CD4-positive, CD25-positive, alpha-beta regulatory T cell (primary cell): ENCODE results near the gene FBXL7. TPM values are rescaled to one million over a fixed set of nuclear protein-coding genes. Genes with fewer than 3 reads are reported as not detected.

Experiments
- ATAC-seq, 2 donors: fragments of 150-1000 bp; cut with Tn5 transposase; one replicate each; pipeline ENCODE4 v1.10.0; 2021; ENCODE audit warnings: low read depth in 2 of 2, moderate number of reproducible peaks in 2 of 2, moderate library complexity in 1 of 2
- DNase-seq, 3 donors: peaks; one replicate each; pipeline versions ENCODE4 v3.0.0 to v3.0.0-alpha.2; 2012 to 2022; ENCODE audit warnings: mixed read lengths in 1 of 3
- H3K27ac ChIP-seq: one replicate; pipeline ENCODE4 v1.7.0; 2013; ENCODE audit warnings: mild to moderate bottlenecking, low read length; ENCODE audit not compliant: insufficient read depth, poor library complexity, severe bottlenecking
- H3K27me3 ChIP-seq: one replicate; pipeline ENCODE4 v1.7.0; 2013; ENCODE audit warnings: low read length; ENCODE audit not compliant: control insufficient read depth, insufficient read depth
- H3K36me3 ChIP-seq: one replicate; pipeline ENCODE4 v1.7.0; 2013; ENCODE audit warnings: mild to moderate bottlenecking, low read length, moderate library complexity; ENCODE audit not compliant: control insufficient read depth, insufficient read depth
- H3K4me1 ChIP-seq: 2 replicates; pipeline ENCODE4 v1.7.0; 2013; ENCODE audit warnings: mild to moderate bottlenecking, low read length; ENCODE audit not compliant: insufficient read depth, control insufficient read depth, poor library complexity, severe bottlenecking
- H3K4me3 ChIP-seq: one replicate; pipeline ENCODE4 v1.7.0; 2013; ENCODE audit warnings: low read depth, mild to moderate bottlenecking, low read length, moderate library complexity
- H3K9me3 ChIP-seq, 2 experiments: 1 replicate in 1 of 2; 2 replicates in 1 of 2; pipeline ENCODE4 v1.7.0; 2013; ENCODE audit warnings: low read length in 2 of 2, mild to moderate bottlenecking in 1 of 2, moderate library complexity in 1 of 2; ENCODE audit not compliant: control insufficient read depth in 2 of 2
- H3K27ac Mint-ChIP-seq, 3 donors: one replicate each; pipeline ENCODE4 v1.8.0; 2020 to 2022; ENCODE audit warnings: mild to moderate bottlenecking in 3 of 3, mixed read lengths in 3 of 3, moderate library complexity in 2 of 3
- H3K27me3 Mint-ChIP-seq: one replicate; pipeline ENCODE4 v1.8.0; 2022; ENCODE audit warnings: mild to moderate bottlenecking, mixed read lengths
- H3K36me3 Mint-ChIP-seq: one replicate; pipeline ENCODE4 v1.8.0; 2020; ENCODE audit warnings: mixed read lengths
- H3K4me1 Mint-ChIP-seq, 4 donors: one replicate each; pipeline ENCODE4 v1.8.0; 2020 to 2022; ENCODE audit warnings: mixed read lengths in 4 of 4, mild to moderate bottlenecking in 1 of 4
- H3K4me3 Mint-ChIP-seq, 4 donors: one replicate each; pipeline ENCODE4 v1.8.0; 2020 to 2022; ENCODE audit warnings: mild to moderate bottlenecking in 4 of 4, mixed read lengths in 4 of 4, moderate library complexity in 3 of 4
- H3K9me3 Mint-ChIP-seq, 7 donors: one replicate each; pipeline ENCODE4 v1.8.0; 2020 to 2022; ENCODE audit warnings: mixed read lengths in 7 of 7, mild to moderate bottlenecking in 3 of 7, moderate library complexity in 2 of 7
- polyA plus RNA-seq, 4 donors: library from polyadenylated mRNA; unstranded; fragments of 300-500 nt; fragmentation: Illumina TruSeq; gene quantifications; one replicate each; pipeline ENCODE4 v1.2.3, GENCODE V29; 2021
- total RNA-seq: library from RNA; stranded (reverse); gene quantifications from one replicate; pipeline ENCODE4 v1.2.3, GENCODE V29; 2022

Gene FBXL7
- total and polyA plus RNA-seq, 5 donors from 2014 or later, result not detected

GRCh38 chr5:15584528-15584927 lies 84.5 kb downstream of the FBXL7 start:
- Histone ChIP-seq H3K27me3 (no peaks in the 10 kb centered on the region), H3K4me3 (no peak overlapping the region), H3K36me3 (no peaks in the 10 kb centered on the region), H3K27ac (no peak overlapping the region), H3K9me3 (no peaks in the 10 kb centered on the region), H3K4me1 (no peaks in the 10 kb centered on the region)
- no peak for DNase-seq
- no peaks in the 10 kb centered on the region for H3K4me1 Mint-ChIP-seq
- peaks cover 4 to 19% (median 11%) of the 10 kb centered on the region in 7 donors for H3K9me3 Mint-ChIP-seq
- no peak overlapping the region for H3K4me3 Mint-ChIP-seq
- H3K27ac Mint-ChIP-seq, result no peak overlapping the region
- H3K36me3 Mint-ChIP-seq, result no peaks in the 10 kb centered on the region
- H3K27me3 Mint-ChIP-seq, result no peaks in the 10 kb centered on the region
- ATAC-seq, result no peak

DNA sequence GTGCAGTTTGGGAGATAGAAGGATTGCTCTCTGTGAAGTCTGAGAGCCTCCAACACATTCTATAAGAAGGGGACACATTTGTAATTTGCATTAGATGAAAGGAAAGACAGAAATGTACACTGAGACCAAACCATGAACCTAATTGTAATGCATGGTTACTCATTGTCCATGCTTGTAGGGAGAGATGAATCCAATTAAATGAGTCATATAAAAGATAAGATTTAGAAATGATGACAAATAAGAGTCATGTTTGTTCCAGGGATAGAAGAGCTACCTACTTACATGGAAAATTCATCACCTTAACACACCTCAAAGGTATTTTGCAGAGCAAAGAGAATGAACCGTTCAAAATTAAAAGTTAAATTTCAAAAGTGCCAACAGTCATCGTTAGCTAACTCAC lies 85.1 kb downstream of the FBXL7 start:
- H3K4me3 Mint-ChIP-seq, result no peak overlapping the region
- Histone ChIP-seq H3K9me3 (no peaks in the 10 kb centered on the region), H3K4me3 (no peak overlapping the region), H3K27me3 (no peaks in the 10 kb centered on the region), H3K4me1 (no peaks in the 10 kb centered on the region), H3K27ac (no peak overlapping the region), H3K36me3 (no peaks in the 10 kb centered on the region)
- peaks cover 4 to 22% (median 11%) of the 10 kb centered on the region in 7 donors for H3K9me3 Mint-ChIP-seq
- H3K27me3 Mint-ChIP-seq, result no peaks in the 10 kb centered on the region
- no peaks in the 10 kb centered on the region for H3K4me1 Mint-ChIP-seq
- H3K36me3 Mint-ChIP-seq, result no peaks in the 10 kb centered on the region
- DNase-seq, result no peak
- ATAC-seq, result no peak
- no peak overlapping the region for H3K27ac Mint-ChIP-seq

DNA sequence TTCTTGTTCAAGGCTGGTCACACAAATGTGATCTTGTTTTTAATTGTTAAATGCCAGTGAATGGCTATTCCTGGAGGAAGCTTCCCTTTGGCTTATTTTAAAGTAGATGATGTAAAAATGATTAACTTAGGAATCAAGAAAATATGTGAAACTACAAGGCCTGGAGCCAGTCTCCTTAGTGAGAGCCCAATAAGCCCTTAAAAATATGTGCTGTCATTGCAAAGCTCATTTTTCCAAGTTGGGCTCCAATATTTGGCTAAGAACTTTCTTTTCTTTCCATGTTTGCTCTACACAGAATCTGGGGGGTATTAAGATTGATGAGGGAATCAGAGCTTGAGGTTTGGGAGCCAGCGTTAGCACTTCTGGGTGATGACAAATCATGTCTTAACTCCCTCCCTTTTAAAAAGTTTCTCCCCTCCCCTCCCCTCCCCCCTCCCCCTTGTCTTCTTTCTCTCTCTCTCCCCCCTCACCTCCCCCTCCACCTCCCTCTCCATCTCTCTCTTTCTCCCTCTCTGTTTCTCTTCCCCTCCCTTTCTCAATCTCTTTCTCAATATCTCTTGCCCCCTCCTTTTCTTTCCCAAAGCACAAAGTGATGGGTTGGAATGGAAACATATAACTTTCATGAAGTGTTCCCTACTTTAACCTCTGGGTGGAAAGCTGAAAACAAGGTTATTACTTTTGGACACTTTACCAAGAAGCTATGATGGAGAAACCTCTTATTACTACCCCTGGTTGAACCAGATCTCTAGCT lies 86.0 kb downstream of the FBXL7 start:
- Histone ChIP-seq H3K4me3 (no peak overlapping the region), H3K27ac (no peak overlapping the region), H3K9me3 (no peaks in the 10 kb centered on the region), H3K36me3 (no peaks in the 10 kb centered on the region), H3K27me3 (no peaks in the 10 kb centered on the region), H3K4me1 (no peaks in the 10 kb centered on the region)
- ATAC-seq, result no peak
- no peaks in the 10 kb centered on the region for H3K4me1 Mint-ChIP-seq
- H3K36me3 Mint-ChIP-seq, result no peaks in the 10 kb centered on the region
- H3K27ac Mint-ChIP-seq, result no peak overlapping the region
- H3K9me3 Mint-ChIP-seq, result peaks cover 4 to 22% (median 12%) of the 10 kb centered on the region in 7 donors
- no peak overlapping the region for H3K4me3 Mint-ChIP-seq
- no peaks in the 10 kb centered on the region for H3K27me3 Mint-ChIP-seq
- DNase-seq, result no peak

DNA sequence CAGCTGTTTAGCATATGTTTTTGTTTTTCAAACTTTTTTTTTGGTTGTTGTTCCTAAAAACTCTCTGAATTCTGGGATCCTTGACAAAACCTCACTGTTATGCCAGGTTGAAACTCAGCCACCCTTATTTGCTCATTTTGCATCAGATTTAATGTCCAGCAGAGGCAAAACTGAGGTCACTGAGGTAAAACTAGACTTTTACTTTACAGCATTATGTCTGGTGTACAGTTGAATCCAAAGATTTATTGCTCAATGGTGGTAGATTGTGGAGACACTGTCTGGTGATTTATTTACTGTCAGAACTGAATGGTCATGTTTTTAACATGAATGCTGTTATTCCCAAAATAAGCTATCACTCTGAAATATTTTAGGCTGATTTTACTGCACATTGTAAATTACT lies 87.9 kb downstream of the FBXL7 start:
- H3K4me3 Mint-ChIP-seq, result no peak overlapping the region
- no peaks in the 10 kb centered on the region for H3K4me1 Mint-ChIP-seq
- Histone ChIP-seq H3K4me3 (no peak overlapping the region), H3K4me1 (no peaks in the 10 kb centered on the region), H3K9me3 (no peaks in the 10 kb centered on the region), H3K36me3 (no peaks in the 10 kb centered on the region), H3K27ac (no peak overlapping the region), H3K27me3 (no peaks in the 10 kb centered on the region)
- H3K27ac Mint-ChIP-seq, result no peak overlapping the region
- ATAC-seq (no peak), DNase-seq (no peak)
- no peaks in the 10 kb centered on the region for H3K36me3 Mint-ChIP-seq
- peaks cover 4 to 18% (median 11%) of the 10 kb centered on the region in 7 donors for H3K9me3 Mint-ChIP-seq
- H3K27me3 Mint-ChIP-seq, result no peaks in the 10 kb centered on the region

GRCh38 chr5:15592728-15593127 lies 92.7 kb downstream of the FBXL7 start:
- H3K9me3 ChIP-seq, result no peaks in the 10 kb centered on the region
- no peaks in the 10 kb centered on the region for H3K4me1 ChIP-seq
- H3K4me3 ChIP-seq, result no peak overlapping the region
- no peak for DNase-seq
- H3K36me3 ChIP-seq, result no peaks in the 10 kb centered on the region
- Mint-ChIP-seq H3K36me3 (no peaks in the 10 kb centered on the region), H3K27me3 (no peaks in the 10 kb centered on the region), H3K4me3 (no peak overlapping the region), H3K9me3 (peaks cover 0 to 11% (median 5%) of the 10 kb centered on the region in 7 donors), H3K4me1 (no peaks in the 10 kb centered on the region), H3K27ac (no peak overlapping the region)
- ATAC-seq, result no peak
- no peak overlapping the region for H3K27ac ChIP-seq
- no peaks in the 10 kb centered on the region for H3K27me3 ChIP-seq

DNA sequence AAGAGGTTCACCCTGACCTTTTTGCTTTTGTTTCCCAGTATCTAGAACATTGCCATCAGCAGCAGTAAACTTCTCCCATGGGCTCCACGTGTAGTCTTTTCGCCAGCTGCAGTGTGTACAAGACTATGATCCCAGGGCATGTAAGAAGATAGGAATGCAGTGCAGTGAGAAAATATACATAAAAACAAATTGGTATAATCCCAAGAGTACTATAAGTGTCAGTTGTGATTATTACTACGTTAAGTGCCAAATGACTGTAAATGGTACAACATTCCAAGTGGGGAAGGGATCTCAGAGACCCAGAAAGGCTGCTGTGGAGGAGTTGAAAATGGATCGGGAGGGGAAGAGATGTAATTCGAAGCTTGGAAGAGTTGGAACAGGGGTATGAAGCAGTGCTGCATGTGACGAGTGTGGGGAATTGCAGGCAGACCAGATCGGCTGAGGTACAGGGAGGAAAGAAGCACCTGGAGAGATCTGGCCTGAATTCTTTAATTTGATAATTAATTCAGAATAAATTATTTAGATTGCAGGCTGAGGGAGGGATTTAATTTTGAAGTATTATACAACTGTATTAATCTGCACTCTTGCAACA lies 95.1 kb downstream of the FBXL7 start:
- Mint-ChIP-seq H3K4me3 (no peak overlapping the region), H3K27ac (no peak overlapping the region), H3K27me3 (no peaks in the 10 kb centered on the region), H3K4me1 (no peaks in the 10 kb centered on the region), H3K36me3 (no peaks in the 10 kb centered on the region), H3K9me3 (peaks cover 0 to 11% (median 2%) of the 10 kb centered on the region in 7 donors)
- Histone ChIP-seq H3K27me3 (no peaks in the 10 kb centered on the region), H3K36me3 (no peaks in the 10 kb centered on the region), H3K4me1 (no peaks in the 10 kb centered on the region), H3K27ac (no peak overlapping the region), H3K4me3 (no peak overlapping the region), H3K9me3 (no peaks in the 10 kb centered on the region)
- ATAC-seq (no peak), DNase-seq (no peak)

DNA sequence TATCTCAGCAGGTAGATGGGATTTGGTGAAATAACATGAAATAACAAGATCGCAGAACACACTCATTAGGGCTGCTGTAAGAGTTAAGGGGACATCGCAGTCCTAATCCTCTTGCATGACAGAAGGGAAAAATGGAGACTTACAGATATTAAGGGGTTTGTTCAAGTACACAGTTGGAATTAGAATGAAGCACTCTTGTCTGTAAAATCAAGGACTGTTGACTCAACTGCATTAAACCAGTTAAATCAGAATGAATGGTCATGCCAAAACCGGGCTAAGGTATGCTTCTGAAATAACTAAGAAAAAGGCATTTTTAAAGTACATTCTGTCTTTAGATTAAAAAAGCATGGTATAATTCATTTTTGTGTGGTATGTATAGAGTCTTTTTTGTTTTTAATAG lies 95.9 kb downstream of the FBXL7 start:
- H3K4me1 Mint-ChIP-seq, result no peaks in the 10 kb centered on the region
- H3K27ac Mint-ChIP-seq, result no peak overlapping the region
- no peak overlapping the region for H3K27ac ChIP-seq
- no peak overlapping the region for H3K4me3 ChIP-seq
- H3K4me3 Mint-ChIP-seq, result no peak overlapping the region
- peaks cover 0 to 5% (median 1%) of the 10 kb centered on the region in 7 donors for H3K9me3 Mint-ChIP-seq
- no peaks in the 10 kb centered on the region for H3K27me3 Mint-ChIP-seq
- no peaks in the 10 kb centered on the region for H3K36me3 Mint-ChIP-seq
- no peaks in the 10 kb centered on the region for H3K36me3 ChIP-seq
- ATAC-seq (no peak), DNase-seq (no peak)
- no peaks in the 10 kb centered on the region for H3K27me3 ChIP-seq
- no peaks in the 10 kb centered on the region for H3K9me3 ChIP-seq
- H3K4me1 ChIP-seq, result no peaks in the 10 kb centered on the region

- Mint-ChIP-seq H3K9me3 (peaks cover 0 to 5% (median 2%) of the 10 kb centered on the region in 7 donors), H3K4me1 (no peaks in the 10 kb centered on the region), H3K27ac (no peak overlapping the region), H3K4me3 (no peak overlapping the region), H3K36me3 (no peaks in the 10 kb centered on the region), H3K27me3 (no peaks in the 10 kb centered on the region)
- no peaks in the 10 kb centered on the region for H3K36me3 ChIP-seq
- H3K27me3 ChIP-seq, result no peaks in the 10 kb centered on the region
- no peaks in the 10 kb centered on the region for H3K9me3 ChIP-seq
- ATAC-seq (no peak), DNase-seq (no peak)
- H3K4me3 ChIP-seq, result no peak overlapping the region
- no peaks in the 10 kb centered on the region for H3K4me1 ChIP-seq
- no peak overlapping the region for H3K27ac ChIP-seq
Observed at GRCh38 chr5:15596936-15597335, 97.0 kb downstream of the FBXL7 start.
